ENCODE measurements around the gene FMN2.

FMN2 gene

DNA sequence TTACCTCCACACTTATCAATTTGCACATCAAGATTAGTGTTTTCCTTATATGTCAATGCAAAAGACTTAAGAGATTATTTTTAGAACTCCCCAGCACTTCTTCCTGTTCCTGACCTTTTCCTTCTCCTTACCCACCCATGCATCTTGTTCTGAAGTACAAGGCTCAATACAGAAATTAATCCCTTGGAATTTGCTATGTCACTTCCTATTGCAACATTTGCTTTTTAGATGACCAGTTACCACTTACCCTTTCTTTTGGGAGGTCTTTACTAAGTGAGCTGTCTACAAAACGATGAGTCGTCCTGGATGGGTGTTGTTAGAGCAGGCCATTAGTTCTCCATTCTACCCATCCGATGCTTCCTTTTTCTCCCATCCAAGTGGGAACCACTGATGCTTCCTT, 221.2 kb downstream of the FMN2 start:
- no peaks in the 10 kb centered on the region for H3K79me2 ChIP-seq (ENCODE audit: insufficient read depth, low read depth)

DNA sequence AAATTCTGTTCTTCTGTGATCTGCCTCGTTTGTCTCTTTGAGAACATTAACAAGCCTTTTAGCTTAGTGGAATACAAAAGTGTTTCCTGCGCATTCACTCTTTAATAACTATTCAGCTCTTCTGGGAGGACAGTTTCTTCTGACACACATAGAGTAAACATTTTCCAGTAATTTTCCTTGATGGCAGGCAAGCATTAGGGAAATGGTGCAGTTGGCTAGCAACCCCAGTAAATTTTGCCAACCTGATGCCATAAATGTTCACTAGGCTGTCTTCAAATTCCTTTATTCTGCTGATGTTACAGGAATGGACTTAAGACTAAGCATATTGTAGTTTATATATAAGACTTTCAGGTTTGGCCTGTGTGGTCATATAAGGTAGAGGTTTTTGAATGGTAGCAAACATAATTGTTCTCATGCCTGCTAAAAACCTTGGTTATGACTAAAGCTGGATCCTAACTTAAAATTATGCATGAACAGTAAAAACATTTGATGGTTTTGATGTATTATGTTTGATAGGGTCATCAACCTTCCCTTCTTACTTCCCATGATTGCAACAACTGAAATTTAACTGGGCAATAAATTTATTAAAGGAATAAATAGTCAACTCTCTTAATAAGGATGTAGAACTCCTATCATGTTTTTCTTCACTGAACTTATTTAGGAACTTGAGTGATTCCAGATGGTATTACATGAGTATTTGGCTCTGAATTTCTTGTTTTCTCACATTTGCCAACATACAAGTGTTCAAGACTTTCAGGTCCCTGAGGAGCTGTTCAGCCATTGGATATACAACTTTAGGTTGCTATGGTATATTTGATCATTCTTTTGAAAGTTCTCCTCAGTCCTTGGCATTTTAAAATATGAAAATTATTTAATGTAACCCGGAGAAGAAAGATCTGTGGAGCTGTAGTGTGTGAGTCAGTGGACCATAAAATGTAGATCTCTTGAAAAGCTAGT, 223.4 kb downstream of the FMN2 start:
- Histone ChIP-seq H3K36me3 (ENCODE audit: insufficient read depth) (no peaks in the 10 kb centered on the region), H3K79me2 (ENCODE audit: insufficient read depth, low read depth) (no peaks in the 10 kb centered on the region), H3K9ac (no peak overlapping the region), H3K27me3 (ENCODE audit: insufficient read depth, low read depth) (no peaks in the 10 kb centered on the region), H3K4me3 (IDR thresholded peaks at IDR 0.05; ENCODE audit: insufficient read depth, low read depth, low read length) (no peak overlapping the region), H4K20me1 (ENCODE audit: insufficient read depth) (no peaks in the 10 kb centered on the region), H2AFZ (ENCODE audit: low read depth) (no peak overlapping the region), H3K4me2 (no peak overlapping the region), H3K27ac (no peak overlapping the region), H3K4me1 (ENCODE audit: low read depth, poor library complexity, severe bottlenecking) (peaks cover 8% of the 10 kb centered on the region)
- TF ChIP-seq, protein P1, sequence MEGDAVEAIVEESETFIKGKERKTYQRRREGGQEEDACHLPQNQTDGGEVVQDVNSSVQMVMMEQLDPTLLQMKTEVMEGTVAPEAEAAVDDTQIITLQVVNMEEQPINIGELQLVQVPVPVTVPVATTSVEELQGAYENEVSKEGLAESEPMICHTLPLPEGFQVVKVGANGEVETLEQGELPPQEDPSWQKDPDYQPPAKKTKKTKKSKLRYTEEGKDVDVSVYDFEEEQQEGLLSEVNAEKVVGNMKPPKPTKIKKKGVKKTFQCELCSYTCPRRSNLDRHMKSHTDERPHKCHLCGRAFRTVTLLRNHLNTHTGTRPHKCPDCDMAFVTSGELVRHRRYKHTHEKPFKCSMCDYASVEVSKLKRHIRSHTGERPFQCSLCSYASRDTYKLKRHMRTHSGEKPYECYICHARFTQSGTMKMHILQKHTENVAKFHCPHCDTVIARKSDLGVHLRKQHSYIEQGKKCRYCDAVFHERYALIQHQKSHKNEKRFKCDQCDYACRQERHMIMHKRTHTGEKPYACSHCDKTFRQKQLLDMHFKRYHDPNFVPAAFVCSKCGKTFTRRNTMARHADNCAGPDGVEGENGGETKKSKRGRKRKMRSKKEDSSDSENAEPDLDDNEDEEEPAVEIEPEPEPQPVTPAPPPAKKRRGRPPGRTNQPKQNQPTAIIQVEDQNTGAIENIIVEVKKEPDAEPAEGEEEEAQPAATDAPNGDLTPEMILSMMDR (conservative IDR thresholded peaks at IDR 0.05; ENCODE audit: low read depth, low read length) = no peak

More for the DNA sequence above, 221.2 kb downstream of the FMN2 start:
- TF ChIP-seq, protein P1 (conservative IDR thresholded peaks at IDR 0.05; ENCODE audit: low read depth, low read length) = no peak
- Histone ChIP-seq H3K4me2 (no peak overlapping the region), H3K27me3 (ENCODE audit: insufficient read depth, low read depth) (no peaks in the 10 kb centered on the region), H2AFZ (ENCODE audit: low read depth) (no peak overlapping the region), H4K20me1 (ENCODE audit: insufficient read depth) (no peaks in the 10 kb centered on the region), H3K4me3 (IDR thresholded peaks at IDR 0.05; ENCODE audit: insufficient read depth, low read depth, low read length) (no peak overlapping the region), H3K9ac (no peak overlapping the region), H3K4me1 (ENCODE audit: low read depth, poor library complexity, severe bottlenecking) (peaks cover 30% of the 10 kb centered on the region), H3K36me3 (ENCODE audit: insufficient read depth) (no peaks in the 10 kb centered on the region), H3K27ac (no peak overlapping the region)

DNA sequence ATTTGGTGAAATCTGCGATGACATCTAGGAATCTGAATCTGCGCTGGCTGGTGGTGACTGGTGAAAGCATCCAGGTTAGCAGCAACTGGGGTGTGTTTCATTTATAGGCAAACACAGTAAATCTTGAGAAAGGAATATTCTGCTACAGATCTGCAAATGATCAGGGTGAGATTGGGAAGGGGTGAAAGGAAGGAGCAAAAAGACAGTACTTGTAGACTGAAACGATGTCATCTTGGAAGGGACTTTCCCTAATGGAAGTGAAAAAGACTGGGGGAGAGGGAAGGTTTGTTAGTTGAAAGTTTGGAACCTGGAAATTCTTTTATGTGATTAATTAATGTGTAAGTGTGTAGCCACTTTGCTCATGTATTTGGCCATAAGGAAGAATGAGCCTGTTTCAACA, 228.3 kb downstream of the FMN2 start:
- TF ChIP-seq, protein P1 (conservative IDR thresholded peaks at IDR 0.05; ENCODE audit: low read depth, low read length) = no peak
- no peaks in the 10 kb centered on the region for H3K4me1 ChIP-seq (ENCODE audit: low read depth, poor library complexity, severe bottlenecking)

DNA sequence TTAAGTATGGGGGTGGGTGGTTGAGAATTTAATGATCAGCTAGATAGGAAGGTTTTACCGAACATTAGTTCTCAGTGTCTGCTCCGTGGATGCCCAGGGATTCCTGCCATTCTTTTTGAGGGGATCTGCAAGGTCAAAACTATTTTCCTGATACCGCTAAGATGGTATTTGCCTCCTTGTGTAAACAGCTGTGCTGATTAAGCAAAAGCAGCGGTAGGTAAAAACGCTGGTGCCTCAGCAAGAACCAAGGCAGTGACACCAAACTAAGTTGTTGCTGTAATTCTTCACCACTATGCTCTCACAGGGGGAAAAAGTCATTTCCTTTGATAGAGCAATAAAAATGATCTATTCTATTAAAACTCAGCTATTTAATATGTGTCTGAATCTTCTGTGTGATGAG, 229.0 kb downstream of the FMN2 start:
- Histone ChIP-seq H3K4me1 (ENCODE audit: low read depth, poor library complexity, severe bottlenecking) (no peaks in the 10 kb centered on the region), H3K79me2 (ENCODE audit: insufficient read depth, low read depth) (no peaks in the 10 kb centered on the region), H3K9ac (no peak overlapping the region), H3K27me3 (ENCODE audit: insufficient read depth, low read depth) (no peaks in the 10 kb centered on the region), H3K27ac (no peak overlapping the region), H4K20me1 (ENCODE audit: insufficient read depth) (no peaks in the 10 kb centered on the region), H3K4me2 (no peak overlapping the region), H2AFZ (ENCODE audit: low read depth) (no peak overlapping the region), H3K36me3 (ENCODE audit: insufficient read depth) (no peaks in the 10 kb centered on the region), H3K4me3 (IDR thresholded peaks at IDR 0.05; ENCODE audit: insufficient read depth, low read depth, low read length) (no peak overlapping the region)
- TF ChIP-seq, protein P1 (conservative IDR thresholded peaks at IDR 0.05; ENCODE audit: low read depth, low read length) = no peak

More for the DNA sequence above, 228.3 kb downstream of the FMN2 start:
- Histone ChIP-seq H3K27me3 (ENCODE audit: insufficient read depth, low read depth) (no peaks in the 10 kb centered on the region), H3K36me3 (ENCODE audit: insufficient read depth) (no peaks in the 10 kb centered on the region), H3K4me2 (no peak overlapping the region), H3K9ac (no peak overlapping the region), H3K4me3 (IDR thresholded peaks at IDR 0.05; ENCODE audit: insufficient read depth, low read depth, low read length) (no peak overlapping the region), H3K79me2 (ENCODE audit: insufficient read depth, low read depth) (no peaks in the 10 kb centered on the region), H2AFZ (ENCODE audit: low read depth) (no peak overlapping the region), H3K27ac (no peak overlapping the region), H4K20me1 (ENCODE audit: insufficient read depth) (no peaks in the 10 kb centered on the region)
